Stomach smooth muscle (tissue), 2 donors: ENCODE measurements around the gene HLA-DOB.

Experiments
- H3K27ac ChIP-seq: one replicate; pipeline ENCODE4 v1.7.0; 2013; ENCODE audit warnings: mild to moderate bottlenecking, low read length, inconsistent platforms
- H3K27me3 ChIP-seq, 2 donors: one replicate each; pipeline ENCODE4 v1.7.0; 2013; ENCODE audit warnings: low read length in 2 of 2; ENCODE audit not compliant: insufficient read depth in 2 of 2, control insufficient read depth in 1 of 2
- H3K36me3 ChIP-seq, 2 donors: one replicate each; pipeline ENCODE4 v1.7.0; 2013; ENCODE audit warnings: low read length in 2 of 2; ENCODE audit not compliant: control insufficient read depth in 2 of 2, insufficient read depth in 2 of 2
- H3K4me1 ChIP-seq: one replicate; pipeline ENCODE4 v1.7.0; 2013; ENCODE audit warnings: low read length; ENCODE audit not compliant: control insufficient read depth, insufficient read depth
- H3K4me3 ChIP-seq, 2 donors: one replicate each; pipeline ENCODE4 v1.7.0; 2013; ENCODE audit warnings: low read length in 2 of 2
- H3K9ac ChIP-seq, 2 donors: one replicate each; pipeline ENCODE4 v1.7.0; 2013; ENCODE audit warnings: low read length in 2 of 2, mild to moderate bottlenecking in 1 of 2
- H3K9me3 ChIP-seq, 2 donors: one replicate each; pipeline ENCODE4 v1.7.0; 2013; ENCODE audit warnings: low read length in 2 of 2; ENCODE audit not compliant: control insufficient read depth in 2 of 2
- donor health status: healthy.
- donor health status: Pancreatic carcinoma.

HLA-DOB gene

DNA sequence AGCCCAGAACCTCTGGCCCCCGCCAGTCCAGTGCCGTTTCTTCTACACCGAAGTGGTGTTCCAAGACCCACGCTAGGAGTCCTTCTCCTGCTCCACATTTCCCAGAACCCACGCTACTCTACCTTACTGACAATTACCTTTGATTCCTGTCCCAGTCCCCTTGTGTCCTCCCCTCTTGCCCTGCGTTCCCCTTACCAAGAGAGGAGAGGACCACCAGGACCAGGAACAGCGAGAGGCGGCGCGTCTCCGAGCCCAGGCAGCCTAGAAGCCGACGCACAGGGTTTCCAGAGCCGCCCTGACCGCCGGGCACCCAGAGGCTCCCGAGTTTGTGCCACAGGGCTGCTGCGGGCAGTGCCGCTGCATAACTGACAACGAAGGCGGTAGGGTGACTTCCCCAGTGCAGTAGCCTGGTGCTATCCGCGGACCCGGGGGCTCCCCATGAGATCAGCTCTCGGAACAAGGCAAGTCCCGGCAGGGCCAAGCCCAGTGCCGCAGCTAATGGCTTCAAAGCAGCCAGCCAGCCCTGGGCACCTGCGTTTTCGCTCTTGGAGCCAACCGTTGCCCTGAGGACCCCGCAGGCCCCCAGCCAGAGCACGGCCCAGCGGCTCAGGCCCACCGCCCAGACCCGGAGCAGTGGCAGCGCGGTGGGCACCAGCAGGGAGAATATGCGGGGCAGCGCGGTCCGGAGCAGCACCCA is 36.2 kb upstream of the HLA-DOB start:
- H3K9me3 ChIP-seq, result no peaks in the 10 kb centered on the region
- H3K27me3 ChIP-seq, result no peaks in the 10 kb centered on the region
- H3K4me1 ChIP-seq, result peaks cover 37% of the 10 kb centered on the region
- H3K36me3 ChIP-seq, result peaks cover 30 to 32% of the 10 kb centered on the region in 2 donors
- H3K27ac ChIP-seq, result peak overlapping the region; percentile 95
- H3K4me3 ChIP-seq, result peak overlapping the region; percentile 81 to 92
- H3K9ac ChIP-seq, result peak overlapping the region; percentile 93

DNA sequence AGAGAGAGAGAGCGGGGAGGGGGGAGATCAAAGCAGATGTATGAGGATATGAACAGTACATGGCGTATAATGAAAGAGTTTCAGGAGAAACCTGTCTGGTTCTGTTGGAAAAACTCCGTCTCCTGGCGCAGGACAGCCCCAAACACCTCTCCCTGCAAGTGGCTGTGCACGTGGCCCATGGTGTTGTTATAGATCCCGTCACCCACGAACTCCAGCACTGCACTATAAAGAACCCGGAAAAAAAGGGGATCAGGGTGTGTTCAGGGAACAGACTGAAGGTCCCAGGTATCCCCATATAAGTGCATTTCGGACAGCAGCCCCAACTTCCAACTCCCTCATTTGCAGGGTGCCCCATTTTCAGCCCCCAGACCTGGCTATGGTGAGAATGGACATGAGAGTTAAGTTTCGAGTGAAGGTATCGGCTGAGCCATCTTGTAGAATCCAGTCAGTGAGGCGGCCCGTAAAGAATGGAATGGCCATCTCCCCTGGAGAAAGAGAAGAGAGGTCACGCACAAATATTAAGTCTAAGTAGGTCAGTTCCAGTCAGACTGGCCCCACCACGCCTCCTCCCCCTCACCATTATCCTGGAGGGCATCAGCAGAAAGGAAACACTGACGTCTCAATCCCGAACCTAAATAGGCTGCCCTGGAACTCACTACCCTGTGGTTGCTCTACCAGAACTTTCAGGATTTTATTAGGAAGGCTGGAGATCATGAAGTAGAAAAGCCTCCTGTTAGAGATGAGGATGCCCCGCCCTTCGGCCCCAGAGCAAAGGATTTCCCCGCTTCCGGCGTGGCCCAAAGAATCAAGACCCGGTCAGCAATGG is 35.4 kb upstream of the HLA-DOB start:
- Histone ChIP-seq H3K4me1 (peaks cover 37% of the 10 kb centered on the region), H3K27ac (peak overlapping the region; percentile 95), H3K9me3 (no peaks in the 10 kb centered on the region), H3K9ac (peak overlapping the region; percentile 93), H3K36me3 (peaks cover 34 to 35% of the 10 kb centered on the region in 2 donors), H3K4me3 (peak overlapping the region; percentile 81 to 92), H3K27me3 (no peaks in the 10 kb centered on the region)

GRCh38 chr6:32851025-32851424 is 34.2 kb upstream of the HLA-DOB start:
- Histone ChIP-seq H3K4me1 (peaks cover 37% of the 10 kb centered on the region), H3K36me3 (peaks cover 42% of the 10 kb centered on the region in 2 donors), H3K9me3 (no peaks in the 10 kb centered on the region), H3K27ac (peak overlapping the region; percentile 95), H3K27me3 (no peaks in the 10 kb centered on the region), H3K4me3 (no peak overlapping the region), H3K9ac (peak overlapping the region in 1 of 2 donors; percentile 21)

- H3K9ac ChIP-seq, result no peak overlapping the region
- H3K9me3 ChIP-seq, result no peaks in the 10 kb centered on the region
- H3K27me3 ChIP-seq, result no peaks in the 10 kb centered on the region
- no peak overlapping the region for H3K27ac ChIP-seq
- H3K36me3 ChIP-seq, result peaks cover 47% of the 10 kb centered on the region in 2 donors
- no peak overlapping the region for H3K4me3 ChIP-seq
- H3K4me1 ChIP-seq, result peaks cover 34% of the 10 kb centered on the region
Observed at GRCh38 chr6:32849126-32849525, 32.3 kb upstream of the HLA-DOB start.

- Histone ChIP-seq H3K4me1 (peaks cover 36% of the 10 kb centered on the region), H3K9me3 (no peaks in the 10 kb centered on the region), H3K27ac (peak overlapping the region; percentile 18), H3K9ac (no peak overlapping the region), H3K4me3 (no peak overlapping the region), H3K36me3 (peaks cover 47% of the 10 kb centered on the region in 2 donors), H3K27me3 (no peaks in the 10 kb centered on the region)
Observed at GRCh38 chr6:32847795-32848194, 31.0 kb upstream of the HLA-DOB start.

DNA sequence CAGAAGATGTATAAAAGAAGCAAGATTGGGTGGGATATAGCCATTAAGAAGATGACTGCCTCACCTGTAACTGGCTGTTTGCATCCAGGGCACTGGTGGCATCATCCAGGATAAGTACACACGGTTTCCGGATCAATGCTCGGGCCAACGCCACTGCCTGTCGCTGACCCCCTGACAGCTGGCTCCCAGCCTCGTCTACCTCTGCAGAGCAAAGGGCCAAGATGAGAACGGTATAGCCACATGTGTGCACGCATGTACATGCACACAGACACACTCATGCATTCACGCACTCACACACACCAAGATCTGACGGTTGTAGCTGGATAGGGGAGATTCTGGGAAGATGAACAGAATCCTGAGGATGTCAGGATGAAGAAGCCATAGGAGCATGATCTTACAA is 30.2 kb upstream of the HLA-DOB start:
- no peak overlapping the region for H3K4me3 ChIP-seq
- no peak overlapping the region for H3K27ac ChIP-seq
- H3K9me3 ChIP-seq, result no peaks in the 10 kb centered on the region
- peaks cover 30% of the 10 kb centered on the region for H3K4me1 ChIP-seq
- no peak overlapping the region for H3K9ac ChIP-seq
- no peaks in the 10 kb centered on the region for H3K27me3 ChIP-seq
- H3K36me3 ChIP-seq, result peaks cover 47 to 50% of the 10 kb centered on the region in 2 donors

GRCh38 chr6:32845384-32845884 is 28.6 kb upstream of the HLA-DOB start:
- Histone ChIP-seq H3K36me3 (peaks cover 40 to 44% of the 10 kb centered on the region in 2 donors), H3K4me3 (peak overlapping the region in 1 of 2 donors; percentile 99), H3K9ac (no peak overlapping the region), H3K4me1 (peaks cover 19% of the 10 kb centered on the region), H3K27ac (no peak overlapping the region), H3K9me3 (no peaks in the 10 kb centered on the region), H3K27me3 (no peaks in the 10 kb centered on the region)

- Histone ChIP-seq H3K36me3 (peaks cover 35 to 41% of the 10 kb centered on the region in 2 donors), H3K4me1 (peaks cover 19% of the 10 kb centered on the region), H3K9me3 (no peaks in the 10 kb centered on the region), H3K9ac (peak overlapping the region; percentile 81 to 94), H3K27ac (peak overlapping the region; percentile 91), H3K27me3 (no peaks in the 10 kb centered on the region), H3K4me3 (peak overlapping the region; percentile 88 to 99)
Observed at GRCh38 chr6:32844839-32845383, 28.1 kb upstream of the HLA-DOB start.

GRCh38 chr6:32843979-32844838 is 27.4 kb upstream of the HLA-DOB start, which contains the start of gene PSMB8:
Gene PSMB8 (minus strand): TSS chr6:32844047. CDS start chr6:32843996, 51 bp downstream.
- Histone ChIP-seq H3K27ac (peak within 1 kb of the TSS; percentile 91), H3K4me3 (peak within 1 kb of the TSS; percentile 88 to 99), H3K9ac (peak within 1 kb of the TSS; percentile 81 to 94), H3K36me3 (peaks cover 33 to 39% of the 10 kb centered on the region in 2 donors), H3K9me3 (no peaks in the 10 kb centered on the region), H3K27me3 (no peaks in the 10 kb centered on the region), H3K4me1 (peaks cover 19% of the 10 kb centered on the region)
